Measurements from ENCODE around the gene DPEP2. TPM values are rescaled to one million over a fixed set of nuclear protein-coding genes. Genes with fewer than 3 reads are reported as not detected.
"Not testable (repeated sequence)": the region's sequence is repeated elsewhere in the genome, so short reads cannot be mapped to it uniquely, and the experiment has no call there.

Gene DPEP2
- total RNA-seq, 1 donor from 2014 or later, result 16.4 TPM

DNA sequence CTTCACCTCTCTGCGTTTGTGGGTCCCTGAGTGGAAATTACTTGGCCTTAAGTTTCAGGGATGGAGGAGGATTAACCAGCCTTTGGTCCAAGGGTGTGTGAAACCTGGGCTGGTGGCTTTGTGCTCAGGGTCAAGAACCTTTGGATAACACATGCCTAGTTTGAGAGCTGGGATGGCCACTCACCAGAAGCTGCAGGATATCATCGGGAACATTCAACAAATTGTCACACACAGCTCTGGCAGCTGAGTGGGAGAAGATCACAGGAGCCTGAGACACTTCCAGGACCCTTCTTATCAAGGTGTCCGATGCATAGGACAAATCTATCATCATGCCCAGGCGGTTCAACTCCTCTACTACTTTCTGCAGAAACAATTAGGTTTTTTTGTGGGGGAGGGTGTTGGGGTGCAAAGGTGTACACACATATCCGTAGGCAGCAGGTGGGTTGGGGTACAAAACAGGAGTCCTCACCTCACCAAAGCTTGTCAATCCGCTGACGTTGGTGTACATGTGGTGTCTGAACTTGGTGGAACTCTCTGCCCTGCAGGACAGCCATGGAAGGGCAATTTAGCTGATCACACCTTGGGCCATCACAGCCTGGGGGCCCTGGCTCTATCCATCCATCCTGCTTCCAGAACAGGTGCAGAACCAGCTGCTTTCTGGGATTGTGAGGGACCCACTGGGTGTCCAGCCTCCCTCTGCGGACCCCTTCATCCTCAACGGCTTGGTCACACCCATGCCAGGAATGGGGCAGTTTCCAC is 21.6 kb downstream of the DPEP2 start:
- H3K4me1 ChIP-seq, result no peaks in the 10 kb centered on the region
- H3K9me3 ChIP-seq, result no peaks in the 10 kb centered on the region
- H3K36me3 ChIP-seq, result no peaks in the 10 kb centered on the region
- no peaks in the 10 kb centered on the region for H3K27me3 ChIP-seq
- H3K27ac ChIP-seq, result no peak overlapping the region
- no peak overlapping the region for H3K4me3 ChIP-seq
- TF ChIP-seq, protein P1, sequence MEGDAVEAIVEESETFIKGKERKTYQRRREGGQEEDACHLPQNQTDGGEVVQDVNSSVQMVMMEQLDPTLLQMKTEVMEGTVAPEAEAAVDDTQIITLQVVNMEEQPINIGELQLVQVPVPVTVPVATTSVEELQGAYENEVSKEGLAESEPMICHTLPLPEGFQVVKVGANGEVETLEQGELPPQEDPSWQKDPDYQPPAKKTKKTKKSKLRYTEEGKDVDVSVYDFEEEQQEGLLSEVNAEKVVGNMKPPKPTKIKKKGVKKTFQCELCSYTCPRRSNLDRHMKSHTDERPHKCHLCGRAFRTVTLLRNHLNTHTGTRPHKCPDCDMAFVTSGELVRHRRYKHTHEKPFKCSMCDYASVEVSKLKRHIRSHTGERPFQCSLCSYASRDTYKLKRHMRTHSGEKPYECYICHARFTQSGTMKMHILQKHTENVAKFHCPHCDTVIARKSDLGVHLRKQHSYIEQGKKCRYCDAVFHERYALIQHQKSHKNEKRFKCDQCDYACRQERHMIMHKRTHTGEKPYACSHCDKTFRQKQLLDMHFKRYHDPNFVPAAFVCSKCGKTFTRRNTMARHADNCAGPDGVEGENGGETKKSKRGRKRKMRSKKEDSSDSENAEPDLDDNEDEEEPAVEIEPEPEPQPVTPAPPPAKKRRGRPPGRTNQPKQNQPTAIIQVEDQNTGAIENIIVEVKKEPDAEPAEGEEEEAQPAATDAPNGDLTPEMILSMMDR (IDR thresholded peaks at IDR 0.05), result no peak
- no peak for ATAC-seq
- intact Hi-C loops (cut with DNase I), result no loop called here
- DNase-seq, result no peak

DNA sequence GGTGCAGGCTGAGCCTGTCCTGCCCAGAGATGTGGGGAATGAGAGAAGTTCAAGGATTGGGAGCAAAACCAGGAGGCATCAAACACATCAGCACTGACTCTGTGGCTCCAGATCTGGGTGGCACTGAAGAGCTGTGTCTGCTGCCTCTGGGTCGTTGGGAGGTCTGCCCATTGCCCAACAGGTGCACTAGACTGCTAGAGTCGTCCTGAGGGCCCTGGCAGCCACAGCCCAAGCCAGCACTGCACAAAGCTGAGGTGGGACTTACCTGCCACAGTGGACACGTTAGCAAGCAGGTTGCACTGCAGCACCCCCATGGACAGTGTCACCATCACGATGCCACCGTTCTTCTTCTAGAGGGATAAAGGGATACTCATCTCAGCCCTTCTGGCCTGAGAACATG is 22.3 kb downstream of the DPEP2 start:
- DNase-seq (no peak), ATAC-seq (no peak)
- H3K27ac ChIP-seq, result no peak overlapping the region
- no peaks in the 10 kb centered on the region for H3K36me3 ChIP-seq
- TF ChIP-seq, protein P1 (IDR thresholded peaks at IDR 0.05), result no peak
- H3K27me3 ChIP-seq, result no peaks in the 10 kb centered on the region
- H3K9me3 ChIP-seq, result no peaks in the 10 kb centered on the region
- no peaks in the 10 kb centered on the region for H3K4me1 ChIP-seq
- no peak overlapping the region for H3K4me3 ChIP-seq
- intact Hi-C loops (cut with DNase I), result no loop called here

DNA sequence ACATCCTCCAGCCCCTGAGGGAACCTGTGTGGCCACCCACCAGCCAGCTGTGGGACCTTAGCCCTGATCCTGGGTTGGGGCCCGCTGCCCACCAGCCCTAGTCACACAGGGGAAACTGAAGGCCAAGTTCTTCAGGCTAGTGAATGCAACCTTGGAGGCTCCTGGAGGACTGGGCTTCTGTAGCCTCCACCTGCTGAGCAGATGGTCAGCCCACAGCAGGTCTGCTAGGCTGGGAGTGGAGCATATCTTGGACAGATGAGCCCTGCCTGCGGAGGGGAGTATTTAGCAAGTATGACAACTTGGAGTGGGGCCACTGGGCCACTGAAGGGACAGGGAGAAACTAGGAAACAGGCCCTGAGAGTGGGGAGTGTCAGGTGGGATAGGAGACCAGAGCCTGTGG is 23.1 kb downstream of the DPEP2 start:
- Histone ChIP-seq H3K27ac (no peak overlapping the region), H3K36me3 (no peaks in the 10 kb centered on the region), H3K9me3 (no peaks in the 10 kb centered on the region), H3K27me3 (no peaks in the 10 kb centered on the region), H3K4me3 (no peak overlapping the region), H3K4me1 (no peaks in the 10 kb centered on the region)
- DNase-seq (no peak), ATAC-seq (no peak)
- TF ChIP-seq, protein P1 (IDR thresholded peaks at IDR 0.05), result no peak
- intact Hi-C loops (cut with DNase I), result no loop called here

DNA sequence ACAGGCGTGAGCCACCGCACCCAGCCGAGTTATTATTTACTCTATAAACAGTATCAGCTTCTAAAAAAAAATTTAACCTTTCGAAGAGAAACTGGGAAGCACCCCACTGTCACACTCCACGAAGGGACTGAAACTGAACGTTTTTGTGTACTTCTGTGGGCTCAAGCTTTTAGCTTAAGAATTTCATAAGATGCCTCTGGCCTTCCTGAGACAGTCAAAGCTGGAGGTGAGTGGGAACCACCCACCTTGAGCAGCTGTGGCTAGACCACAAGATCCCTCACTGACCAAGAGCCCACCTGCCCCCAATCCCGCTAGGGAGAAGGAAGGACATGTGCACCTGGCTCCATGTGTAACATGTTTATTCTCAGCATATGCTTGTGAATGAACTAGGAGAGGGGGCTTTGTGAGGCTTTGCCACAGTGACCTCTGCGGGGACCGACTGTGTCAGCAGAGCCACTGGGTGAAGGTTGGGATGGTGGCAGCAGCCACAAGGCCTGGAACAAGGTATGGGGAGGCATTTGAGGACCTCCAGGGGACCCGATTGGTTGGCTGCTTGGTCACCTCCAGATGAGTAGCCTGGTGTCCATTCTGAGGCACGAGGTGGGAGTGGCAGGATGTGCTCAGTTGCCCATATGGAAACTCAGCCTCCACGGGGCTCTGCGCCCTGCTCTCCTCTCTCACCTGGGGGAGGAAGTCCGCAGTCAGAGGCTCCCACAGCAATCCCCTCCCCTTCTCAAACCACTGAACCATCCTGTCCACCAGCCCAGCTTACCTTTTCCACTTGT is 23.8 kb downstream of the DPEP2 start:
- Histone ChIP-seq H3K27ac (no peak overlapping the region), H3K27me3 (no peaks in the 10 kb centered on the region), H3K36me3 (no peaks in the 10 kb centered on the region), H3K4me1 (no peaks in the 10 kb centered on the region), H3K9me3 (no peaks in the 10 kb centered on the region), H3K4me3 (no peak overlapping the region)
- TF ChIP-seq, protein P1 (IDR thresholded peaks at IDR 0.05), result no peak
- DNase-seq (no peak), ATAC-seq (no peak)
- intact Hi-C loops (cut with DNase I), result no loop called here

DNA sequence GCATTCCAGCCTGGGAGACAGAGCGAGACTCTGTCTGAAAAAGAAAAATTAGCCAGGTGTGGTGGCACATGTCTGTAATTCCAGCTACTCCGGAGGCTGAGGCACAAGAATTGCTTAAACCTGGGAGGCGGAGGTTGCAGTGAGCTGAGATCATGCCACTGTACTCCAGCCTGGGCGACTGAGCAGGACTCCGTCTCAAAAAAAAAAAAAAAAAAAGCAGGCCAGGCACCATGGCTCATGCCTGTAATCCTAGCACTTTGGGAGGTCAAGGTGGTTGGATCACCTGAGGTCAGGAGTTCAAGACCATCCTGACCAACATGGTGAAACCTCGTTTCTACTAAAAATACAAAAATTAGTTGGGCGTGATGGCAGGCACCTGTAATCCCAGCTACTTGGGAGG is 27.0 kb downstream of the DPEP2 start:
- DNase-seq; ATAC-seq; H3K27ac ChIP-seq; H3K36me3 ChIP-seq; H3K9me3 ChIP-seq; H3K27me3 ChIP-seq; H3K4me1 ChIP-seq; H3K4me3 ChIP-seq; intact Hi-C loops (cut with DNase I): not testable (repeated sequence)

DNA sequence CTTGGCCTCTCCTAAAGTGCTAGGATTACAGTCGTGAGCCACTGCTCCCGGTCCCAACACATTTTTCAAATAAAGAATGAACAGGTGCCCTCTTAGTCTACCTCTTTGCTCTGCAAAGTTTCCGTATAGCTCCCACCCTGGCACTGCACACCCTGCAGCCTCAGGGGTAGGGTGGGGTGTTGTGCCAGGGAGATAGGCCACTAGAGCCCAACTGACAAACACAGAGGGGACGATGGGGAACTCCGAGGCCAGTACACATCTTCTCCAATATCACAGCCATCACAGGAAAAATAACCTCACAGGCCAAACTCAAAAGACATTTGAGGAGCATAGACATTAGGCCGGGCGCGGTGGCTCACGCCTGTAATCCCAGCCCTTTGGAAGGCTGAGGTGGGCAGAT is 28.2 kb downstream of the DPEP2 start:
- intact Hi-C loops (cut with DNase I), result no loop called here
- H3K9me3 ChIP-seq, result no peaks in the 10 kb centered on the region

More for the DNA sequence above, 28.2 kb downstream of the DPEP2 start:
- H3K27me3 ChIP-seq, result no peaks in the 10 kb centered on the region
- no peaks in the 10 kb centered on the region for H3K36me3 ChIP-seq
- ATAC-seq (no peak), DNase-seq (no peak)
- H3K4me1 ChIP-seq, result peaks cover 15% of the 10 kb centered on the region
- TF ChIP-seq, protein P1 (IDR thresholded peaks at IDR 0.05), result no peak
- H3K4me3 ChIP-seq, result no peak overlapping the region
- H3K27ac ChIP-seq, result no peak overlapping the region
